DMS53 treated with DMSO at 0.1 percent for 48 hours (cell line): ENCODE results near the gene APOL1.
"Not testable (repeated sequence)": the region's sequence is repeated elsewhere in the genome, so short reads cannot be mapped to it uniquely, and the experiment has no call there.

ENCODE experiments used
- DNase-seq: peaks from one replicate; lab custom pipeline; 2025; ENCODE audit not compliant: unreplicated experiment; lab: John Stamatoyannopoulos, UW

The APOL1 gene

DNA sequence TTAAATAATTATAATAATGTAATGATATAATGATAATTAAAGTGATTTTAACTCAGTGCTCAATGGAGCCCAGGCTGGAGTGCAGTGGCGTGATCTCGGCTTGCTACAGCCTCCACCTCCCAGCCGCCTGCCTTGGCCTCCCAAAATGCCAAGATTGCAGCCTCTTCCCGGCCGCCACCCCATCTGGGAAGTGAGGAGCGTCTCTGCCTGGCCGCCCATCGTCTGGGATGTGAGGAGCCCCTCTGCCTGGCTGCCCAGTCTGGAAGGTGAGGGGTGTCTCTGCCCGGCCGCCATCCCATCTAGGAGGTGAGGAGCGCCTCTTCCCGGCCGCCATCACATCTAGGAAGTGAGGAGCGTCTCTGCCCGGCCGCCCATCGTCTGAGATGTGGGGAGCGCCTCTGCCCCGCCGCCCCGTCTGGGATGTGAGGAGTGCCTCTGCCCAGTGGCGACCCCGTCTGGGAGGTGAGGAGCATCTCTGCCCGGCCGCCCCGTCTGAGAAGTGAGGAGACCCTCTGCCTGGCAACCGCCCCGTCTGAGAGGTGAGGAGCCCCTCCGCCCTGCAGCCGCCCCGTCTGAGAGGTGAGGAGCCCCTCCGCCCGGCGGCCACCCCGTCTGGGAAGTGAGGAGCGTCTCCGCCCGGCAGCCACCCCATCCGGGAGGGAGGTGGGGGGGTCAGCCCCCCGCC lies 37.6 kb downstream of the APOL1 start:
- DNase-seq = not testable (repeated sequence)

DNA sequence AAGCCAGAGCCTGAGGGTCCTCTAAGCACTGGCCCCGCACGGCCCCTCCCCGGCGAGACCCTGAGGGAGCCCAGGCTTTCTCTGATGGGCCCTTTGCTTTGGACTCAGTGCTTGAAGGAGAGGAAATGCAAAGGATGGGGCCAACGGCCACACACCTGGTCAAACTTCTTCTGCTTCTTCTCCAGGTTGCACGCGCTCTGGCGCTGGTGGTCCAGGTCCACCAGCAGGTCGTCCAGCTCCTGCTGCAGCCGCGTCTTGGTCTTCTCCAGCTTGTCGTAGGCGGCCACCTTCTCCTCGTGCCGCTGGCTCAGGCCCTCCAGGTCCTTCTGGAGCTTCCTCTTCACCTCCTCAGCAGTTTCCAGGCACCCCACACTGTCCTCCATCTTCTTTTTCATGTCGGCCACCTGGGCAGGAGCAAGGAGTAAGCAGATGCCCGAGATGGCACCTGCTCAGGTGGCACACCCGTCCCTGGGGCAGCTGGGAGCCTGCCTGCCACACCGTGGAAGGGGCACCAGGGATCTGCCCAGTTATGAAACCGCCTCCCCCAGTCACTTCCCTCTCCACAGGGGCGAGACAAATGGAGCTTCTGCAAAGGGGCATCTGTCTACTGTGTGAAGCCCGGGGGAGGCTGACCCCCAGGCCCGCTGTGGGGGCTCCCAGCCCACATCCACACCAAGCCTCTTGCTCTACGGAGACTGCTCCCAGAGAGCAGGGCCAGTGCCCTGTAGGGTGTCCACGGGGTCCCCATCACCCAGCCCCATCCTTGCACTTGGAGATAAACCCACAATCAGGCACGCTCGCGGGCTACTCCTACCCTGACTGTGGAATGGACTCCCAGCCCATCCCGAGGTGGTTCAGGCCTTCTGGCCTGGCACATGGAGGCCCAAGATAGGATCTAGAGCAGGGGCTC lies 39.2 kb downstream of the APOL1 start:
- no peak for DNase-seq

DNA sequence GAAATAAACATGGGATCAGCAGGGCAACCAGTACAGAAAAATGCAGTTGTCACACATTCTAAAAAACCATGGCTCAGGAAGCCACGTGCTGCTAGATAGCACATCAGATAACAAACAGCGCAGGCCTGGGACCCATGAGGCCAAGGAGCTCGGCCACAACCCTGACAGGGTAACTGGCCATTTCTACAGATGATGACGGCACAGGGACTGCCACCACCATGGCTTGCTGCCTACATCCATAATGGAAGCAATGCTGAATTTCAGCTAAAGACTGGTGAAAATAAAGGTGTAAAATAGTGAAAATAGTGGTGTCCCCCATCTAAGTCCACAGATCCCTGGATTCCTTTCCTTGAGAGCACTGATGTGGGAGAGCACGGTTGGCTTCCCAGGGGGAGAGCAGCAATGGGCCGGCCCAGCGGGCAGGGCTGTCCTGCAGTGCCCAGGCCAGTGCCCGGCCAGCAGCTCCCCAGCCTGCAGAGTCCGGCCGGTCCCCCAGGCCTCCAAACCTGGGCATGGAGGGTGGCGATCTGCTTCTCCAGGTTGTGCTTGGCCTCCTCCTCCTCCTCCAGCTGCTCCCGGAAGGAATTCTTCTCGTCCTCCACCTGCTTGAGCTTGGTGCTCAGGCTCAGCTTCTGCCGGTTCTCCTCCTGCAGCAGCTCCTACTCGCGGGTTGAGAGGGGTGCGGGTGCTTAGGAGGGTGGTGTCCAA lies 40.0 kb downstream of the APOL1 start:
- no peak for DNase-seq

DNA sequence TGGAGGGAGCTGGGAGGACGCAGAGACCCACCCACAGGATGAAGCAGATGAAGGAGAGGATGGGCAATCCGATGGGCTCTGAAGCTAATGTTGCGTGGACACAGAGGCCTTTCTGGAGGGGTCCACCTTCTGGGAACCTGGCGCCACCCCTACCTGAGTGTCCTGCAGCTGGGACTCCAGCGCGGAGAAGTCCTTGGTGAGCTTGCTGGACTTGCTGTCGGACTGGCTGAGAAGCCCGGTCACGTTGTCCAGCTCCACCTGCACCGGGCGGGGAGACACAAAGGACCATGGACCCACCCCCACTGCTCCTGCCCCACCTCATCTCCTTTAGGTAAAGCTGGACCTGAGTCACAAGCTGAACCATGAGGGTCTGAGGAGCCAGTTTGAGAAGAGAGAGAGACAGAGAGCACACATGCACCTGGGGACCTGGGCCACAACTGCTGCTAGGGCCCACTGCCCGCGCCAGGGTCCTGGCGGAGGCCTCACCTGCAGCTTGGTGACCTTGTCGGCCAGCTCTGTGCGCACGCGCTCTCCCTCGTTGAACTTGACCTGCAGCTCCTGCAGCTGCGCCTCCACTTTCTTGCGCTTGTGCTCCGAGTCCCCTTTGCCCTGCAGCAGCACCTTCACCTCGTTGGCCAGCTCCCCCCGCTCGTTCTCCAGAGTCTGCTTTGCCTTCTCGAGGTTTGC lies 40.8 kb downstream of the APOL1 start:
- no peak for DNase-seq

DNA sequence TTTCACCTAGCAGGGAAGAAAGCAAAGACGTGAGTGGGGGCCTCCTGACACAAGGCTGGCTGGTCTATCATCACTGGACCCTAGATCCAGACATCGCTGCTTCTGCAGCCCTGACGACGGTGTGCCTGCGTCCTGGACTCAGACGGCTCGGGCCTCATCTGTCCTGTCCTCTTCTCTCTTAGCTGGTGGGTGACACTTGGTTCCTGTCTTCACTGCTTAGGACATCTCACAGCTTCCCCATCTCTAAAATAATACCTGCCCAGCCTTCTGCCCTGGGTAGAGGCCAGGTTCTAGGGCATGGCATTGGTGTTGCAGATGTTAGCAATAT lies 41.3 kb downstream of the APOL1 start:
- DNase-seq = no peak

DNA sequence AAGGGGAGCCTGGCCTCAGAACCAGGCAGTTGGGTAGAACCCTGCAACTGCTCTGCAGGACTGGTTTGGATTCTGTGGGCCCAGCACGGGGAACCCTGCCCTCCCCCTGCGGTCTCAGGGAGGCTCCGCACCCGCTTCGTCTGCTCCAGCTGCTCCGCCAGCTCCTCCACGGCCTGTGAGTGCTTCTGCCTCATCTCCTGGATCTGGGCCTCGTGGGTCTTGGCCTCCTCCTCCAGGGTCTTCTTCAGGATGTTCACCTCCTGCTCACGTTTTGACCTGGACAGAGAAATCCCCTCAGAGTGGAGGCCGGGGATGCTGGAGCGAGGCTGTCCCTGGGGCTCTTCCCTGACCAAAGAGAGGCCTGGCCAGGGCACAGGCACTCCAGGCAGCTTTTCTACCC lies 41.9 kb downstream of the APOL1 start:
- no peak for DNase-seq

DNA sequence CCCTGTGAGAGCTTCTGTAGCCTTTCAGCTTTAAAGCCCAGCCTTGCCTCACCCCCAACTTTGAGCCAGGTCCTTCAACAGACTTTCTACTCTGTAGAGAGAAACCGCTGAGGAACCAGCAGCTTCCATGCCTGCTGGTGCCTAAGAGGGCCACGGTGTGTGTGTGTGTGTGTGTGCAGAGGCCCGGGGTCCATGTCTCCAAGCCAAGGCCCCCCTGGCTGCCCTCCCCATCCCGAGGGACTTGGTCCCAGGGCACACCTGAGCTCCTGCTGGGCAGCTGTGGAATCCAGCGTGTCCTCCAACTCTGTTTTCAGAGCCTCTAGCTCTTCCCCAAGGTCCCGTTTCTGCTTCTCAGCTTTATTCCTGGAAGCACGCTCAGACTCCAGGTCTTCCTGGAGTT lies 42.3 kb downstream of the APOL1 start:
- DNase-seq = no peak

DNA sequence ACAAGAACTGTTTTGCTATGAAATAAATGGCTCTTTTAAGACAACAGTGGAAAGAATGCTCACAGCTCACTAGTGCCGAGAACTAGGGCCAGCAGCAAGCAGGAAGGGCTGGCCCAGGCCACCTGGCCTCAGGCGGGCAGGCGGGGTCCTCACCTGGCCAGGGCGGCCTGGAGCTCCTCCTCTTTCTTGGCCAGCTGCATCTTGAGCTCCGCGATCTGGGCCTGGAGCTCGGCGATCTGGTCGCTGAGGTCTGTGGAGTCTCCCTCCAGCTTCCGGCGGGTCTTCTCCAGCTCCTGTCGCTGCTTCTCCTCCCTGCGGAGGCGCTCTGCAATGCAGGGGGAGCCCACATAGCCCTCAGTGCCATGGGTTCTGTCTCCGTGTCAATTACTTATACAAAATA lies 43.8 kb downstream of the APOL1 start:
- no peak for DNase-seq

DNA sequence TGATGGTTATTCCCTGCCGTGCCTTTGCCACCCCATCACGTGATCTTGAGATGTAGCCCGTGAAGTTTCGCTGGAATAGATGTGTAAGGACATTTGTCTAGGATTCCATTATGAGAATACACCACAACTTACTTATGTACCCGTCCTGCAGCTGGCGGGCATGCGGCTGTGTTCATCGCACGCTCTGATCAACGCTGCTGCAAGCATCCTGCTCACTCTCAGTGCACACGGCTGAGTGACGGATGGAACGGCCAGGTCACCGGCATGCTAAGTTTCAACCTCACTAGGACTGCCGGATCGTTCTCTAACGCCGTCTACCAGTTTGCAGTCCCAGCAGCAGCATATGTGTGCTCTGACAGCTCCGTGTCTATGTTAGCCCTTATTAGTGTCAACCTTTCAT lies 44.6 kb downstream of the APOL1 start:
- no peak for DNase-seq

DNA sequence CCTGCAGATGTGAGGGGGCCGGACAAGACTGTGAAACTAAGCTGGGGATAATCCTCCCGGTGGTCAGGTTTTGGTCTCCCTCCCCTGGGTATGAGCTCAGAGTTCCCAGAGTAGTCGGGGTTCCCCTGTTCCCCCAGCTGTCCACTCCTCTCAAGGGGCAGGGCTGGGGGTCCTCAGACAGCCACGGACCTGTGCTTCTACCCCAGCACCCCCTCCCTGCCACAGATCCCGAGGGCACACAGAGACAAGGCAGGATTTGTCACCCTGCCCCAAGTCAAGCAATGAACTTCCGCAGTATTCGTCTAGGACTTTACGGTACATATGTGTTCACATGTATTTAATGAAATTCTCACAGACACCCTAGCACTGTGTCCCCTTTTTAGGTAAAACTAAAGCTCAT lies 45.2 kb downstream of the APOL1 start:
- DNase-seq = no peak

DNA sequence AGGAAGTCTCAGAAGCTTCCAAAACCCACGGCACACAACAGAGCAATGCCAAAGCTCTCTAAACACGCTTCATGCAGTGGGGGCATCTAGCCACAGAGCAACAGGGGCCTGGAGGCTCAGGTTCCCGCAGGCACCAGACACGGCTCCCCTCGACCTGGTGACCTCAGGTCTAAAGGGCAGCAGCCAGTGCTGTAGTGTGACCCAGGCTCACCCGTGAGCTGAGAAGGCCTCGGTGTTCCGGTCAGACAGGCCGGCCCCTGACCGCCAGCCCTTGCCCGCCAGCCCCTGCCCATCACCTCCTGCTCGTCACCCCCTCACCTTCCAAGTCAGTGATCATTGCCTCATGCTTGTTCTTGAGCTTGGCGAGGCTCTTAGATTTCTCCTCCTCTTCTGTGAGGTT lies 45.7 kb downstream of the APOL1 start:
- no peak for DNase-seq

DNA sequence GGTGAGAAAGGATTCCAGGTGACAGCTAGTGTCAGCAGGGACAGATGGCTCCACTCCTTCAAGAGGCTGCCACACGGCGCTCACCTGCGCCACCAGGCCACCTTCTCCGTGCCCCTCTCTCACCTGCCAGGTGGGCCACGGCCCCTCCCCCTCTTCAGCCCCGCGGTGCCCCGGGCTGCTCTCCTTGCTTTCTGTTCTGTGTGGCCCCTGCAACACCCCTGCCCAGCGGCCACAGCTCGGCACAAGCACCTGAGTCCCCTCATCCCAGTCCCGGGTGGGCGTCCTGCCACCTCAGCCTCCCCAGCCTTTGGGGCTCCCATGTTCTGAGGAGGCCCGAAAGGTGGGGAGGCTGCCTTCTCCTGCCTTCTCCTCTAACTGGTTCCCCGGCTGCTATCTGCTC lies 46.4 kb downstream of the APOL1 start:
- DNase-seq = no peak

DNA sequence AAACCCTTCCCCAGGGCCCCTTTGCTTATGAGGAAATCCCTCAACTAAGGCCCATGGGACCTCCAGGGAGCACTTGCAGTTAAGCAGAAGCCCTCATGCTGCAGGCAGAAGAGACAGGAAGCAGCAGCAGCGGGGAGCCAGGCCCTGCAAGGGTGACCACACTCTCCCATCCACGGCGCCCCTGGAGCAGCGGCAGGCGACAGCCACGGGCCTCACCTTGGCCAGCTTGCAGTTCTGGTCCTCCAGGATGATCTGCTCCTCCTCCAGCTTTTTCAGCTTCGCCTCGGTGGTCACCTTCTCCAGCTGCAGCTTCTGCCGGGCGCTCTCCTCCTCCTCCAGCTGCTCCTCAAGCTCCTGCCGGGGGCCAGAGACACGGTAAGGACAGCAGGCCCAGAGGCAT lies 47.0 kb downstream of the APOL1 start:
- no peak for DNase-seq

DNA sequence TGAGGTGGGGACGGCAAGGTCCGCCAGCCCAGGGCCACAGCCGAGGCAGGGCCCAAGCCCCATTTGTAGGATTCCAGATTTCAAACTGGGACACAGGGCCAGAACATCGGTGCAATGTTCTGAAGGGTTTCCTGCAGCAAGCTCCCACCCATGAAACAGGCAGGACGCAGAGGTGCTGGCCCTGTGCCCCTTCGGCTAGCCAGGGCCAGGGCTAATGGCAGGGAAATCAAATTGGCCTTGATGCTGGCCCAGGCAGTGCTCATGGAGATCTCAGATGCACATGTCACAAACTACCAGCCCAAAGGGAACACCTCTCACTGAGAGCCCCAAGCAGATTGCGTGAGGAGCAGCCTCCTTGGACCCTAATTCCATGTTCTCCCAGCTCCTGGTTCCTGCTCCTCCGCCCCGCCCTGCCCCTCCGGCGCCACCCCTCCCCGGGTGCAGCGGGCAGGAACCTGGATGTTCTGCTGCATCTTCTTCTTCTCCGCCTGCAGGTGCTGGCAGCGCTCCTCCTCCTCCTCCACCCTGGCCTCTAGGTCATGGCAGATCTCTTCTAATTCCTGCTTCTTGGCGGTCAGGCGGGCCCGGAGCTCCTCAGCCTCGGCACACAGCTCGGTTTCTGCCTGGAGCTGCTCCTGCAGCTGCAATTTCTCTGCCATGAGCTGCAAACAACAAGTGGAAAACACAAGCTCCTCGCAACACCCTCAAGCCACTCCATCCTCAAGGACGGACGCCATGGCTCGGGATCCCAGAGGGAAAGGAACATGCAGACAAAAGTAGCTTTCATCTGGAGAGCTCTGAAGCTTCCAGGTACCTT lies 47.7 kb downstream of the APOL1 start:
- no peak for DNase-seq

DNA sequence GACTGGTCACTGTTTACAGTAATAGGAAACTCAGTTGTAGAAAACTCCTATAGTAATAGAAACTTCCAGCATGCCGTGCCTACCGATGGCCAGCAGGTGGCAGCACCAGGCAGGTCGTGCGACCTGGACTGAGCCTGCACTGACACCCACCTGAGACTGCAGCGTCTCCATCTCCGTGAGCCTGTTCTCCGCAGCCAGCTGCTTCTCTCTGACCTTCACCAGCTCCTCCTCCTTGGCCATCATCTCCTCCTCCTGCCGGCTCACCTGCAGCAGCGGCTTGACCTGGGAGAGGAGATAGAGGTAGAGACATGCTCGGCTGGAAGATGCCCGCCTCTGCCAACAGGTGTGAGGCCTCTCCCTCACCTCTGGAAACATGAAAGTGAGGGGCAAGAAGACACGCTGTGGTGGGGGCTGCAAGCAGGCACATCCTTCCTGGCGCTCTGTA lies 48.5 kb downstream of the APOL1 start:
- peak; percentile 26 for DNase-seq

DNA sequence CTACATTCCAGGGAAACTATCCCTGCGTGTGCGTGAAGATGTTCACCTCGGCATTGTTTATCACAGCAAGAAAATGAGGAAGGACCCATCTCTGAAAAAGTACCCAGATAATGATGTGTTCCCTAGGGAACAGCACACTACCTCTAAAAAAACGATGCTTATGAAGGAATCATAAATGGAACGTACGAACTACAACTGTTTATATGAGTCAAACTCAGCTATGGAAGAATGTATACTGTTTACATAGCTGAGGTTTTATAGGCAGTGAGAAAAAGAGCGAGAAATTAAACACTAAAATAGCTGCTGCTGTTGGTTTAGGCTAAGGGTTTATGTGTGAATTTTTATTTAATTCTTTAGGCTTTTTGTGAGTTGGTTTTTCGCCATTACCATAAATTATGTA lies 48.9 kb downstream of the APOL1 start:
- DNase-seq = no peak

DNA sequence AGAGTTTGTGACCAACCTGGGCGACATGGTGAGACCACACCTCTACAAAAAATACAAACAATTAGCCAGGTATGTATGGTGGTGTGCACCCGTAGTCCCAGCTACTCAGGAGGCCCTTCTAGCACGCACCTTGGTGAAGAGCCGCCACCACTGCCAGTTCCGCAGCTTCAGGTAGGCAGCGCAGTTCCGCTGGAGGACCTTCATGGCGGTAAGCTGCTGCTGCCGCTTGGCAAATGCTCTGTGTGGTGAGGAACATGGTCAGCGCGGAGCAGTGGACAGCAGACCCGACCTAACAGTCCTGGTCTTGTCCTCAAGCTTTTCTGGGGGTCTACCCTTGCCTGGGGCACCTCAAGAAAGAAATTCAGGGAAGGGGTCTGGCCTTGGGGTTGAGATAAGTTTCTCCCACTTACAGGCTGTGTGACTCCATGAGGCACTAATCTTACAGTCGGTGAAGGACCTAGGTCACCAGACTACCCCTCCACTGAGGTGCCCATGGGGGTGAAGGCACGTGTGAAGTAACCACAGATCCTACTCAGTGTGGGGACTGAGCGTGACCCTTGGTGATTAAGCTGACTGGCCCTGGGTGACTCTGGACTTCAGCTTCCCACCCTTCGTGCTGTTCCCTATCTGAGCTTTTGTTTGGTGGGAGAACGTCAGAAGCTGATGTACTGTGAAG lies 49.6 kb downstream of the APOL1 start:
- DNase-seq = no peak

DNA sequence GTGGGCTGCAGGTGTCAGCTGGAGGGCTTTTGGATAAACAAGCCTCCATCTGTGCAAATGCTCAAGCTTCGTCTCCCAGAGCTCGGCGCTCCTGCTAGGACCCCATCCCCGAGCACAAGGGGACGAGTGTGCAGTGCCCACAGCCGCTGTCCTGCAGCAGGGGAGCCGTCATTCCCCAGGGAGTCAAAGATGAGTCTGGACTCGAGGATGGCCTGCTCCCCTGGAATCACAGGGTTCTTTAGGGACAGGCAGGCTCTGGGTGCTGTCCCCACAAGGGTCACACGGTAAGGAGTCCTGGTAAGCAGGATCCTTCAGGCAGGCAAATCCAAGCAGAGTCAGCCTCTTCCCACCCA lies 50.2 kb downstream of the APOL1 start:
- no peak for DNase-seq

DNA sequence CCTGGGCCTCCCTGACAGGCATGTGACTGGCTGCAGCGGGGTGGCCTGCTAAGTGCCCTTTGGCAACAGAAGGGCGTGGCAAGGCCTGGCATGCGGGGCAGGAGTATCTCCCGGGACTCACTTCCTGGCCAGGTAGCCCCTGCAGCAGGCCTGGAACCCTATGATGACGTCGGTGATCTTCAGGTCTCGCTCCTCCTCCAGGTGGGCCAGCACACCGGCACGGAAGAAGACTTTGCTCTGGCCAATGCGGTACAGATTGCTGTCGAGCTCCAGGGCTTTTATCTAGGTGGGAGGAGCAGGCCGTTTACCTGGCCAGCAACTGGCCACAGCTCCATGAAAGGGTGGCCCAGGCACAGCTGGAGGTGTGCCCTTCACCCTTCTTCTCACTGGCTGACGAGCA lies 50.9 kb downstream of the APOL1 start:
- DNase-seq = no peak

DNA sequence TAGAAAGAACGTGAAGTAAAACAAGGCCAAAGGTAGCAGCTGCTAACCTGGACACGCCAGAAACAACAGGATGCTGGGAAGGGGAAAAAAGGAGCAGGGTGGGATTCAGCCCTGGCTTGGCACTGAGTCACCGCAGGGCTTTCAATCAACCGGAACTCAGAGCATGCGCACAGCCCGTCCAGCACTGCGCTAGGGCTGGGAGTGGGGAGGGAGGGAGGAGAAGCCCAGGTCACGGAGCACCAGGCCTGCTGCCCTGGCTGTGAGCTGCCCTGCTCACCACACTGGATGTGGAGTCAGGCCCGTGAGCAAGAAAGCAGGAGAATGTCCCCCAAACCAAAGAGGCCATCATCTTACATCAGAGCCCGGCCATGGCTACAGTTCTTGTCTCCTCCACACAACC lies 51.5 kb downstream of the APOL1 start:
- DNase-seq = no peak
